ENCODE measurements around the gene S100A2.
"Not testable (repeated sequence)": the region's sequence is repeated elsewhere in the genome, so short reads cannot be mapped to it uniquely, and the experiment has no call there.

The S100A2 gene

GRCh38 chr1:153563483-153563901, 2.2 kb downstream of the S100A2 start:
- no peak for DNase-seq

GRCh38 chr1:153562021-153562420, 3.6 kb downstream of the S100A2 start:
- not testable (repeated sequence) for DNase-seq

GRCh38 chr1:153561466-153561985, 4.1 kb downstream of the S100A2 start:
- DNase-seq = no peak

GRCh38 chr1:153560771-153561465, 4.7 kb downstream of the S100A2 start:
- no peak for DNase-seq

GRCh38 chr1:153560241-153560640, 5.4 kb downstream of the S100A2 start:
- DNase-seq = no peak

- no peak for DNase-seq
These were observed 7.8 kb downstream of the S100A2 start for GRCh38 chr1:153557877-153558276.

- DNase-seq = no peak
These were observed 9.3 kb downstream of the S100A2 start for GRCh38 chr1:153556348-153556747.

GRCh38 chr1:153553830-153554541, 11.7 kb downstream of the S100A2 start:
- DNase-seq = peak in 3 of 14 donors; percentile 5 to 48 (median 15)

GRCh38 chr1:153553096-153553495, 12.5 kb downstream of the S100A2 start:
- no peak for DNase-seq

- DNase-seq = no peak
These were observed 13.3 kb downstream of the S100A2 start for GRCh38 chr1:153552335-153552734.

- no peak for DNase-seq
These were observed 14.7 kb downstream of the S100A2 start for GRCh38 chr1:153550827-153551500.

- peak in 1 of 14 donors; percentile 43 for DNase-seq
These were observed 15.3 kb downstream of the S100A2 start for GRCh38 chr1:153550398-153550758.

- peak in 1 of 14 donors; percentile 43 for DNase-seq
These were observed 15.8 kb downstream of the S100A2 start for GRCh38 chr1:153549741-153550397.

GRCh38 chr1:153548722-153549688, 16.6 kb downstream of the S100A2 start, which contains the start of gene S100A3:
TSS of gene S100A3 (minus strand) at chr1:153549258. CDS start at chr1:153548485, 773 bp downstream.
- DNase-seq = peak in 5 of 14 donors; percentile 14 to 86 (median 24)

GRCh38 chr1:153547560-153548551, 17.8 kb downstream of the S100A2 start:
- no peak for DNase-seq

- DNase-seq = no peak
These were observed 18.7 kb downstream of the S100A2 start for GRCh38 chr1:153546796-153547559.

GRCh38 chr1:153546371-153546770, 19.3 kb downstream of the S100A2 start:
- DNase-seq = no peak

- peak in 10 of 14 donors; percentile 6 to 76 (median 32) for DNase-seq
These were observed 20.3 kb downstream of the S100A2 start, which contains the start of gene S100A4 for GRCh38 chr1:153545067-153546055. TSS of gene S100A4 (minus strand) at chr1:153545806. CDS start at chr1:153544794, 1,012 bp downstream.

Measured in C1 segment of cervical spinal cord (tissue), 14 donors.